ENCODE data around the gene CLPTM1L. TPM values are rescaled to one million over a fixed set of nuclear protein-coding genes. Genes with fewer than 3 reads are reported as not detected.

The CLPTM1L gene
- total RNA-seq, 4 donors from 2014 or later, result 68.8 to 102 (median 84.4) TPM

GRCh38 chr5:1315709-1316587, 29.0 kb downstream of the CLPTM1L start:
- peak overlapping the region in 2 of 4 donors; percentile 18 to 24 for H3K4me3 ChIP-seq
- no peaks in the 10 kb centered on the region for H3K27me3 ChIP-seq

GRCh38 chr5:1315018-1315708, 29.7 kb downstream of the CLPTM1L start:
- H3K4me3 ChIP-seq, result peak overlapping the region in 1 of 4 donors; percentile 24
- peaks cover 0 to 11% (median 0%) of the 10 kb centered on the region in 4 donors for H3K4me1 ChIP-seq
- TF ChIP-seq EP300 (IDR thresholded peaks at IDR 0.05), result no peak
- TF ChIP-seq CTCF (IDR thresholded peaks at IDR 0.05), result no peak
- no peak for TF ChIP-seq POLR2A (IDR thresholded peaks at IDR 0.05)
- no peak for DNase-seq (ENCODE audit: low spot score in 2 of 2)
- H3K36me3 ChIP-seq, result peaks cover 4 to 30% (median 10%) of the 10 kb centered on the region in 3 donors
- no peak overlapping the region for H3K27ac ChIP-seq
- 77 to 78% methylated on average over 13 of the region's 13 CpGs for WGBS, 2 donors
- no peaks in the 10 kb centered on the region for H3K9me3 ChIP-seq
- H3K27me3 ChIP-seq, result no peaks in the 10 kb centered on the region

More at GRCh38 chr5:1315709-1316587, 29.0 kb downstream of the CLPTM1L start:
- TF ChIP-seq EP300 (IDR thresholded peaks at IDR 0.05), result no peak
- TF ChIP-seq POLR2A (IDR thresholded peaks at IDR 0.05), result no peak
- TF ChIP-seq CTCF (IDR thresholded peaks at IDR 0.05), result no peak
- Histone ChIP-seq H3K4me1 (peaks cover 0 to 11% (median 0%) of the 10 kb centered on the region in 4 donors), H3K27ac (peak overlapping the region in 1 of 4 donors; percentile 62), H3K36me3 (peaks cover 4 to 38% (median 10%) of the 10 kb centered on the region in 3 donors), H3K9me3 (no peaks in the 10 kb centered on the region)
- WGBS, 2 donors, result 25 to 28% methylated on average over 31 to 33 of the region's 33 CpGs
- no peak for DNase-seq (ENCODE audit: low spot score in 2 of 2)

GRCh38 chr5:1314564-1314982, 30.3 kb downstream of the CLPTM1L start:
- DNase-seq (ENCODE audit: low spot score in 2 of 2), result no peak
- WGBS, 2 donors, result 91 to 93% methylated on average over 13 of the region's 13 CpGs
- TF ChIP-seq POLR2A (IDR thresholded peaks at IDR 0.05) (no peak), CTCF (IDR thresholded peaks at IDR 0.05) (no peak), EP300 (IDR thresholded peaks at IDR 0.05) (no peak)
- H3K27ac ChIP-seq, result no peak overlapping the region
- H3K4me3 ChIP-seq, result no peak overlapping the region
- no peaks in the 10 kb centered on the region for H3K9me3 ChIP-seq
- peaks cover 0 to 11% (median 0%) of the 10 kb centered on the region in 4 donors for H3K4me1 ChIP-seq
- no peaks in the 10 kb centered on the region for H3K27me3 ChIP-seq
- peaks cover under 1 to 25% (median 10%) of the 10 kb centered on the region in 3 donors for H3K36me3 ChIP-seq

GRCh38 chr5:1312993-1313833, 31.7 kb downstream of the CLPTM1L start:
- peaks cover 0 to 11% (median 0%) of the 10 kb centered on the region in 4 donors for H3K4me1 ChIP-seq
- WGBS, 2 donors, result 58 to 63% methylated on average over 22 to 25 of the region's 25 CpGs
- H3K27ac ChIP-seq, result no peak overlapping the region
- no peaks in the 10 kb centered on the region for H3K27me3 ChIP-seq
- peaks cover 0 to 11% (median 2%) of the 10 kb centered on the region in 3 donors for H3K36me3 ChIP-seq
- H3K4me3 ChIP-seq, result no peak overlapping the region
- no peaks in the 10 kb centered on the region for H3K9me3 ChIP-seq
- TF ChIP-seq CTCF (IDR thresholded peaks at IDR 0.05) (no peak), POLR2A (IDR thresholded peaks at IDR 0.05) (no peak), EP300 (IDR thresholded peaks at IDR 0.05) (no peak)
- DNase-seq (ENCODE audit: low spot score in 2 of 2), result no peak

Measured in tibial nerve (tissue), 4 donors.